GM12878 (cell line): Measurements from ENCODE around the gene TSGA10. TPM values are rescaled to one million over a fixed set of nuclear protein-coding genes. Genes with fewer than 3 reads are reported as not detected.

Experiments used
- CBX5 ChIP-seq: sonication (generic); IDR thresholded peaks from 2 replicates; pipeline ENCODE4 v1.6.1; 2016; ENCODE audit warnings: low read depth, moderate library complexity, mild to moderate bottlenecking, inconsistent platforms
- CHD1 ChIP-seq: IDR thresholded peaks from 2 replicates; pipeline ENCODE4 v1.6.1; 2012; ENCODE audit warnings: low read depth, low read length, improper control_type of control experiment
- CHD4 ChIP-seq: fragments of 200-600 bp; sonication (generic); IDR thresholded peaks from 2 replicates; pipeline ENCODE4 v1.6.1; 2016; ENCODE audit warnings: mild to moderate bottlenecking
- EZH2 ChIP-seq: IDR thresholded peaks from 2 replicates; pipeline ENCODE4 v1.6.1; 2012; ENCODE audit warnings: low read depth, mild to moderate bottlenecking, control low read depth, inconsistent platforms, low read length, borderline replicate concordance; ENCODE audit not compliant: control insufficient read depth
- HCFC1 ChIP-seq: fragments of 150-350 bp; IDR thresholded peaks from 2 replicates; pipeline ENCODE4 v1.6.1; 2014; ENCODE audit warnings: low read length
- KDM1A ChIP-seq: fragments of 200-600 bp; sonication (generic); IDR thresholded peaks from 2 replicates; pipeline ENCODE4 v1.6.1; 2016; ENCODE audit warnings: borderline replicate concordance
- MEF2B ChIP-seq: fragments of 450-650 bp; IDR thresholded peaks from 2 replicates; pipeline ENCODE4 v1.6.1; 2018; ENCODE audit warnings: mild to moderate bottlenecking, moderate library complexity; ENCODE audit not compliant: partially characterized antibody, poor library complexity, severe bottlenecking
- MYC ChIP-seq: IDR thresholded peaks from 2 replicates; pipeline ENCODE4 v1.6.1; 2011; ENCODE audit warnings: mild to moderate bottlenecking, low read length, moderate library complexity, inconsistent platforms; ENCODE audit not compliant: insufficient read depth, insufficient replicate concordance, insufficient read length, severe bottlenecking
- NR2C2 ChIP-seq: IDR thresholded peaks from 2 replicates; pipeline ENCODE4 v1.6.1; 2011; ENCODE audit warnings: borderline replicate concordance, low read depth; ENCODE audit not compliant: control insufficient read depth, insufficient read length
- PAX5 ChIP-seq: IDR thresholded peaks from 2 replicates; pipeline ENCODE4 v1.6.1; 2011; ENCODE audit warnings: low read depth, low read length, borderline replicate concordance
- POU2F2 ChIP-seq: IDR thresholded peaks from 3 replicates; pipeline ENCODE4 v1.6.1; 2011; ENCODE audit warnings: low read depth, mild to moderate bottlenecking, low read length, borderline replicate concordance
- RELA ChIP-seq: fragments of 450-650 bp; IDR thresholded peaks from 2 replicates; pipeline ENCODE4 v1.8.0; 2014; ENCODE audit warnings: borderline replicate concordance; ENCODE audit not compliant: partially characterized antibody
- TARDBP ChIP-seq: IDR thresholded peaks from 2 replicates; pipeline ENCODE4 v1.6.1; 2016; ENCODE audit warnings: borderline replicate concordance
- YBX1 ChIP-seq: fragments of 450-650 bp; IDR thresholded peaks from 2 replicates; pipeline ENCODE4 v1.6.1; 2016; ENCODE audit warnings: antibody characterized with exemption
- ZSCAN29 ChIP-seq: fragments of 450-650 bp; IDR thresholded peaks from 2 replicates; pipeline ENCODE4 v1.6.1; 2017; ENCODE audit warnings: mild to moderate bottlenecking, moderate library complexity
- polyA plus RNA-seq, 11 experiments: library from polyadenylated mRNA; depleted of rRNA in 4 of 11; unstranded in 6 of 11; stranded (reverse) in 5 of 11; fragments of >200 nt; fragmentation: Nextera tagmentation in 4 of 11; fragmentation: Illumina TruSeq in 1 of 11; extraction: Ambion mirVana in 4 of 11; extraction: Trizol in 1 of 11; gene quantifications; 1 replicate in 1 of 11; 2 replicates in 10 of 11; pipeline versions ENCODE4 v1.2.1 to v1.2.3, GENCODE V29; 2011 to 2016; ENCODE audit warnings: inconsistent platforms in 2 of 11, missing spikeins in 2 of 11, low read depth in 1 of 11
- total RNA-seq, 4 experiments: library from RNA; depleted of rRNA in 3 of 4; stranded (reverse); fragments of >200 nt in 3 of 4; fragmentation: Illumina TruSeq in 1 of 4; extraction: Trizol in 1 of 4; gene quantifications; 2 replicates each; pipeline versions ENCODE4 v1.2.1 to v1.2.3, GENCODE V29; 2013 to 2021
- TF ChIP-seq, protein P1 (sequence below): IDR thresholded peaks from 2 replicates; pipeline ENCODE4 v1.6.1; 2011; ENCODE audit warnings: borderline replicate concordance, low read depth, mild to moderate bottlenecking, moderate library complexity, mixed read lengths, low read length; ENCODE audit not compliant: insufficient read depth; ENCODE audit errors: extremely low read length
- TF ChIP-seq, protein P2 (sequence below): IDR thresholded peaks from 2 replicates; pipeline ENCODE4 v1.6.1; 2012; ENCODE audit warnings: low read depth, low read length, improper control_type of control experiment

Gene TSGA10
- total and polyA plus RNA-seq, 10 of the 15 experiments (the other 5 are each of a cell fraction or from before 2014, with no cell fraction given): 5.3 to 13.5 (median 8.6) TPM

DNA sequence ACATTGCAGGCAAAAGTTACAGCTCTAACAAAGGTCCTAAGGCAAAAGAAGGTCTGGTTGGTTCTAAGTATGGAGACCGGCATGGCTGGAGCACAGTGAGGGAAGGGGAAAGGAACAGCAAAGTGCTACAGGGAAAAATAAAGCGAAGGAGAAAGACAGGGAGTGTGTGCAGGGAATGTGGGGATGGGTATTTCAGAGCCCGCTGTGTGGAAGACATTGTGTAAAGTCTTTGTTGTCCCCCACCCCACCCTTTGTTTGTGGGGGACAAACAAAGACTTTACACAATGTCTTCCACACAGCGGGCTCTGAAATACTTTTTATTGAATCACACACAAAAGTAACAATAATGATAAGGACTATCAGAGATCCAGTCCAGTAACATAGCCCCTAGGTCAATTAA is 42.1 kb downstream of the TSGA10 start (continued):
- no peak for TF ChIP-seq KDM1A
- TF ChIP-seq, protein P1, sequence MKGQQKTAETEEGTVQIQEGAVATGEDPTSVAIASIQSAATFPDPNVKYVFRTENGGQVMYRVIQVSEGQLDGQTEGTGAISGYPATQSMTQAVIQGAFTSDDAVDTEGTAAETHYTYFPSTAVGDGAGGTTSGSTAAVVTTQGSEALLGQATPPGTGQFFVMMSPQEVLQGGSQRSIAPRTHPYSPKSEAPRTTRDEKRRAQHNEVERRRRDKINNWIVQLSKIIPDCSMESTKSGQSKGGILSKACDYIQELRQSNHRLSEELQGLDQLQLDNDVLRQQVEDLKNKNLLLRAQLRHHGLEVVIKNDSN: no peak
- TF ChIP-seq CHD1: no peak
- no peak for TF ChIP-seq CBX5
- no peak for TF ChIP-seq HCFC1
- TF ChIP-seq POU2F2: no peak
- no peak for TF ChIP-seq CHD4
- TF ChIP-seq ZSCAN29: no peak
- TF ChIP-seq YBX1: no peak
- no peak for TF ChIP-seq TARDBP
- TF ChIP-seq NR2C2: no peak
- TF ChIP-seq MYC: no peak
- TF ChIP-seq PAX5: no peak
- TF ChIP-seq MEF2B: no peak
- TF ChIP-seq, protein P2, sequence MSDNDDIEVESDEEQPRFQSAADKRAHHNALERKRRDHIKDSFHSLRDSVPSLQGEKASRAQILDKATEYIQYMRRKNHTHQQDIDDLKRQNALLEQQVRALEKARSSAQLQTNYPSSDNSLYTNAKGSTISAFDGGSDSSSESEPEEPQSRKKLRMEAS: no peak
- no peak for TF ChIP-seq EZH2
- no peak for TF ChIP-seq RELA
